ENCODE data around the gene RTEL1. TPM values are rescaled to one million over a fixed set of nuclear protein-coding genes. Genes with fewer than 3 reads are reported as not detected.

RTEL1 gene
- total RNA-seq, 4 donors from 2014 or later = 28.2 to 62.4 (median 46.7) TPM

DNA sequence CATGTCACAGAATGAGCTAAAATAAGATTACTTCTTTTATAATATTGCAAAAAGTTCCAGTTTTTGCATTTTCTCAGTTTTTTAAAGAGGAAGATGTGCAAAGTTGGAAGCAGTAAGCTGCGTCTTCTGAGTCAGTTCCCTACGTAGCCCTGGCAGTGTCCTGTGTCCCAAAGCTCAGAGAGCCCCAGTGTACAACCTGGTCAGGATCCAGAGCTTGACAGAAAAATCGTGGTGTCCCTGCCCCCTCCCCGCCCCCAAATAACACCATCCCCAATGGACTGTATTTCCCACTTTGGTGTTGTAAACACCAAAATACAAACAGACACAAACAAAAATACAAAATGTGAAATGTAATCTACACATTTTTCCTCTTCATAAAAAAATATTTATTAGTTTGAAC, 86.0 kb downstream of the RTEL1 start:
- H3K36me3 ChIP-seq = peaks cover 0 to 48% (median 4%) of the 10 kb centered on the region in 3 donors
- no peaks in the 10 kb centered on the region for H3K27me3 ChIP-seq
- no peak overlapping the region for H3K4me3 ChIP-seq
- peaks cover 0 to 43% (median 12%) of the 10 kb centered on the region in 4 donors for H3K4me1 ChIP-seq
- TF ChIP-seq, protein P1, sequence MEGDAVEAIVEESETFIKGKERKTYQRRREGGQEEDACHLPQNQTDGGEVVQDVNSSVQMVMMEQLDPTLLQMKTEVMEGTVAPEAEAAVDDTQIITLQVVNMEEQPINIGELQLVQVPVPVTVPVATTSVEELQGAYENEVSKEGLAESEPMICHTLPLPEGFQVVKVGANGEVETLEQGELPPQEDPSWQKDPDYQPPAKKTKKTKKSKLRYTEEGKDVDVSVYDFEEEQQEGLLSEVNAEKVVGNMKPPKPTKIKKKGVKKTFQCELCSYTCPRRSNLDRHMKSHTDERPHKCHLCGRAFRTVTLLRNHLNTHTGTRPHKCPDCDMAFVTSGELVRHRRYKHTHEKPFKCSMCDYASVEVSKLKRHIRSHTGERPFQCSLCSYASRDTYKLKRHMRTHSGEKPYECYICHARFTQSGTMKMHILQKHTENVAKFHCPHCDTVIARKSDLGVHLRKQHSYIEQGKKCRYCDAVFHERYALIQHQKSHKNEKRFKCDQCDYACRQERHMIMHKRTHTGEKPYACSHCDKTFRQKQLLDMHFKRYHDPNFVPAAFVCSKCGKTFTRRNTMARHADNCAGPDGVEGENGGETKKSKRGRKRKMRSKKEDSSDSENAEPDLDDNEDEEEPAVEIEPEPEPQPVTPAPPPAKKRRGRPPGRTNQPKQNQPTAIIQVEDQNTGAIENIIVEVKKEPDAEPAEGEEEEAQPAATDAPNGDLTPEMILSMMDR (IDR thresholded peaks at IDR 0.05) = no peak
- TF ChIP-seq EP300 (IDR thresholded peaks at IDR 0.05) (no peak), POLR2A (IDR thresholded peaks at IDR 0.05) (no peak)
- no peaks in the 10 kb centered on the region for H3K9me3 ChIP-seq
- peak overlapping the region in 2 of 4 donors; percentile 0 to 31 for H3K27ac ChIP-seq
- 64 to 72% methylated on average over 4 of the region's 4 CpGs for WGBS, 2 donors
- DNase-seq (ENCODE audit: low spot score in 2 of 2) = no peak

DNA sequence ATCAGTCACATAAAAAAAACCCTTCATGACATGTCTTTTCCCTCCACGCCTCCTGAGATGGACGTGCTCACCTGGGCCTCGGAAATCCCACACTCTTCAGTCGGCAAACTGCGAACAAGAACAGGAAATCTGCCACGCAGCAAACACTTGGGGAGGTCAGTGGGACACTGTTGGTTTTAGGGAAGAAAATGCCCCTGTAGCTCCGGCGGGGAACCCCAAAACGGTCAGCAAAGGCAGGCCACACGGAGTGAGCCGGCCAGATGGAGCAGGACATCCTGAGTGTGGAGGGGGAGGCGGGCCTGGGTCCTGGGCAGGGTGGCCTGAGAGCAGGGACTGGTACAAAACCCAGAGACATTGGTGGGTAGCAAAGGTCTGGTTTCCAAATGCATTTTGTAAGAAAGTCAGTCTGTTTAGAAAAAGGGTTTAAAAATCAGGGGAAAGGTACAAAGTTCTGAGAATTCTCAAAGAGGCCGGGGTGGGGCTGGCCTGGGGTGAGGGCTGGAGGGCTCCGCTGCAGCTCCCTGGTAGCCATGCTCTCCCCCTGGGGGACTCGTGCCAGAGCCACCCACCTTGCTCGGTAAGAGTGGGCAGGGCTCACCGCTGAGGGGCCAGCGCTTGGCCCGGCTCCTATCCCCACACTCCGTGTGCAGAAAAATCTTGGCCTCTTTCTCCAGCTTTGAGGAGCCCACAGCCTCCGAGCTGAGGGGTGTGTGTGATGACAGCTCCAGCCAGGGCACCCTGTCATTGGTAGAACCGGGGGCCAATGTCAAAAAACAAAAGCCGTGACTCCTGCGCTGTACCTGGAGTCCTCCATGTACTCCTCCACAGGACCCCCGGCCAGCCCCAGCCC, 86.7 kb downstream of the RTEL1 start:
- Histone ChIP-seq H3K4me3 (no peak overlapping the region), H3K4me1 (peaks cover 0 to 42% (median 12%) of the 10 kb centered on the region in 4 donors), H3K36me3 (peaks cover 0 to 51% (median 4%) of the 10 kb centered on the region in 3 donors), H3K27me3 (no peaks in the 10 kb centered on the region), H3K27ac (peak overlapping the region in 3 of 4 donors; percentile 0 to 50 (median 31)), H3K9me3 (no peaks in the 10 kb centered on the region)
- DNase-seq (ENCODE audit: low spot score in 2 of 2) = no peak
- no peak for TF ChIP-seq POLR2A (IDR thresholded peaks at IDR 0.05)
- TF ChIP-seq EP300 (IDR thresholded peaks at IDR 0.05) = no peak
- TF ChIP-seq, protein P1 (IDR thresholded peaks at IDR 0.05) = no peak
- WGBS, 2 donors = 66 to 78% methylated on average over 20 to 25 of the region's 25 CpGs

DNA sequence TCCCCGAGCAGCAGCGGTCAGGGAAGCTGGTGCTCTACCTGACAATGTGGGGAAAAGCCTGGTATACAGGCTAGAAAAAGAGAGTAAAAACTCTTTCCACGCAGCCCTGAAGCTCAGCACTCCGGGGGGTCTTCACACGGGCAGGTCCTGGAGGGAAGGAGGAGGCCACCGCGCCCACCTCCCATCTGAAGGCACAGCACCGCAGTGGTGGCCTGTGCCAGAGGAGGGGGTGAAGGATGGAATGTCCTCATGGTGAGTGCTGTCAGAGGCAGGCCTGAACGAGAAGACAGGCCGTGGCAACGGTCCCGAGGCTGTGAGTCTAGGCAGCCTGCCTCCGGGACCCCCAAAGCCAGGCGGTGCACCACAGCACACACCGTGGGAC, 87.3 kb downstream of the RTEL1 start:
- no peak for TF ChIP-seq POLR2A (IDR thresholded peaks at IDR 0.05)
- TF ChIP-seq, protein P1 (IDR thresholded peaks at IDR 0.05) = no peak
- H3K27me3 ChIP-seq = no peaks in the 10 kb centered on the region
- peaks cover 0 to 57% (median 4%) of the 10 kb centered on the region in 3 donors for H3K36me3 ChIP-seq
- no peaks in the 10 kb centered on the region for H3K9me3 ChIP-seq
- H3K4me3 ChIP-seq = no peak overlapping the region
- no peak for DNase-seq (ENCODE audit: low spot score in 2 of 2)
- WGBS, 2 donors = 76% methylated on average over 15 of the region's 15 CpGs
- peaks cover 0 to 40% (median 12%) of the 10 kb centered on the region in 4 donors for H3K4me1 ChIP-seq
- H3K27ac ChIP-seq = peak overlapping the region in 1 of 4 donors; percentile 31

Small RNA genes within 50 kb of the gene (small RNA-seq; reads per million reads assigned to genes)
- not detected for gene LIME1
- not detected for gene TNFRSF6B

Other genes starting within 250 kb of the RTEL1 start
- gene KCNQ2, start 185.7 kb upstream of the RTEL1 start, total RNA-seq = not detected
- not detected for gene EEF1A2, start 159.2 kb upstream of the RTEL1 start, total RNA-seq
- 100 to 1,000 TPM in 3 of 4 donors, 10 to 100 TPM in 1; 59.0 to 165 (median 119) TPM for gene PPDPF, start 137.5 kb upstream of the RTEL1 start, total RNA-seq
- under 1 TPM in 2 of 4 donors, not detected in 2; 0.21 to 0.90 TPM for gene PTK6, start 120.9 kb upstream of the RTEL1 start, total RNA-seq
- not detected for gene SRMS, start 110.6 kb upstream of the RTEL1 start, total RNA-seq
- gene FNDC11, start 104.2 kb upstream of the RTEL1 start, total RNA-seq = 1 to 10 TPM in 1 of 4 donors, under 1 TPM in 2, not detected in 1; 0.21 to 1.4 (median 0.30) TPM
- 10 to 100 TPM; 16.3 to 33.7 (median 24.7) TPM for gene HELZ2, start 84.1 kb upstream of the RTEL1 start, total RNA-seq
- gene GMEB2, start 31.2 kb upstream of the RTEL1 start, total RNA-seq = 10 to 100 TPM; 12.5 to 14.7 (median 13.7) TPM
- gene STMN3, start 4.9 kb upstream of the RTEL1 start, total RNA-seq = 10 to 100 TPM; 12.3 to 26.4 (median 15.5) TPM
- 10 to 100 TPM in 3 of 4 donors, 1 to 10 TPM in 1; 8.0 to 61.2 (median 35.9) TPM for gene TNFRSF6B, start 38.3 kb downstream of the RTEL1 start, total RNA-seq
- gene ARFRP1, start 49.7 kb downstream of the RTEL1 start, total RNA-seq = 10 to 100 TPM; 36.9 to 71.1 (median 50.9) TPM
- gene ZGPAT, start 49.7 kb downstream of the RTEL1 start, total RNA-seq = 10 to 100 TPM; 27.5 to 70.8 (median 40.9) TPM
- gene LIME1, start 78.4 kb downstream of the RTEL1 start, total RNA-seq = 10 to 100 TPM; 11.4 to 51.9 (median 17.6) TPM
- gene SLC2A4RG, start 81.5 kb downstream of the RTEL1 start, total RNA-seq = 100 to 1,000 TPM in 1 of 4 donors, 10 to 100 TPM in 3; 71.5 to 126 (median 72.5) TPM
- 10 to 100 TPM; 11.5 to 20.4 (median 12.6) TPM for gene ZBTB46, start 173.0 kb downstream of the RTEL1 start, total RNA-seq
- not detected for gene ABHD16B, start 203.2 kb downstream of the RTEL1 start, total RNA-seq
- 100 to 1,000 TPM; 108 to 122 (median 115) TPM for gene TPD52L2, start 207.0 kb downstream of the RTEL1 start, total RNA-seq
- 10 to 100 TPM; 30.6 to 40.2 (median 32.1) TPM for gene DNAJC5, start 236.8 kb downstream of the RTEL1 start, total RNA-seq

All from tibial nerve (tissue), 4 donors.